ENCODE results near the gene FBLN1. TPM values are rescaled to one million over a fixed set of nuclear protein-coding genes. Genes with fewer than 3 reads are reported as not detected.

Gene FBLN1
- total RNA-seq, 1 donor from 2014 or later, result 0.26 TPM

GRCh38 chr22:45503050-45503815 lies 550 bp downstream of the FBLN1 start:
- DNase-seq (ENCODE audit: low read depth in 2 of 2), result no peak

GRCh38 chr22:45503816-45504372 lies 1.2 kb downstream of the FBLN1 start:
- no peak for DNase-seq (ENCODE audit: low read depth in 2 of 2)

- DNase-seq (ENCODE audit: low read depth in 2 of 2), result no peak
Measured at GRCh38 chr22:45504373-45505341, 2.0 kb downstream of the FBLN1 start.

- no peak for DNase-seq (ENCODE audit: low read depth in 2 of 2)
Measured at GRCh38 chr22:45505991-45506747, 3.5 kb downstream of the FBLN1 start.

GRCh38 chr22:45506816-45507360 lies 4.2 kb downstream of the FBLN1 start:
- no peak for DNase-seq (ENCODE audit: low read depth in 2 of 2)

- no peak for DNase-seq (ENCODE audit: low read depth in 2 of 2)
Measured at GRCh38 chr22:45507798-45508197, 5.1 kb downstream of the FBLN1 start.

- DNase-seq (ENCODE audit: low read depth in 2 of 2), result no peak
Measured at GRCh38 chr22:45508814-45509213, 6.1 kb downstream of the FBLN1 start.

- DNase-seq (ENCODE audit: low read depth in 2 of 2), result no peak
Measured at GRCh38 chr22:45510376-45511232, 7.9 kb downstream of the FBLN1 start.

GRCh38 chr22:45511847-45512261 lies 9.2 kb downstream of the FBLN1 start:
- no peak for DNase-seq (ENCODE audit: low read depth in 2 of 2)

- no peak for DNase-seq (ENCODE audit: low read depth in 2 of 2)
Measured at GRCh38 chr22:45512363-45512762, 9.7 kb downstream of the FBLN1 start.

GRCh38 chr22:45515676-45516075 lies 13.0 kb downstream of the FBLN1 start:
- DNase-seq (ENCODE audit: low read depth in 2 of 2), result no peak

GRCh38 chr22:45516163-45516562 lies 13.5 kb downstream of the FBLN1 start:
- no peak for DNase-seq (ENCODE audit: low read depth in 2 of 2)

- no peak for DNase-seq (ENCODE audit: low read depth in 2 of 2)
Measured at GRCh38 chr22:45516923-45517675, 14.4 kb downstream of the FBLN1 start.

- DNase-seq (ENCODE audit: low read depth in 2 of 2), result no peak
Measured at GRCh38 chr22:45518136-45518535, 15.5 kb downstream of the FBLN1 start.

- no peak for DNase-seq (ENCODE audit: low read depth in 2 of 2)
Measured at GRCh38 chr22:45518580-45518991, 15.9 kb downstream of the FBLN1 start.

- DNase-seq (ENCODE audit: low read depth in 2 of 2), result no peak
Measured at GRCh38 chr22:45521178-45521577, 18.5 kb downstream of the FBLN1 start.

- DNase-seq (ENCODE audit: low read depth in 2 of 2), result no peak
Measured at GRCh38 chr22:45522462-45522861, 19.8 kb downstream of the FBLN1 start.

GRCh38 chr22:45524157-45524556 lies 21.5 kb downstream of the FBLN1 start:
- DNase-seq (ENCODE audit: low read depth in 2 of 2), result no peak

- no peak for DNase-seq (ENCODE audit: low read depth in 2 of 2)
Measured at GRCh38 chr22:45524966-45525365, 22.3 kb downstream of the FBLN1 start.

Measured in dermis microvascular lymphatic vessel endothelial cell (primary cell).